HL-60 (cell line): ENCODE measurements around the gene SIMC1.

Experiments used
- POLR2AphosphoS5 ChIP-seq: IDR thresholded peaks from 2 replicates; pipeline ENCODE4 v1.6.1; 2012; ENCODE audit warnings: low read depth
- TF ChIP-seq, protein P1 (sequence below): IDR thresholded peaks from one replicate; pipeline ENCODE4 v1.5.1; 2011; ENCODE audit warnings: low read length, control low read depth, inconsistent platforms; ENCODE audit not compliant: insufficient read depth
- TF ChIP-seq, protein P2 (sequence below): IDR thresholded peaks from 2 replicates; pipeline ENCODE4 v1.6.1; 2012; ENCODE audit warnings: low read depth; ENCODE audit not compliant: insufficient replicate concordance

DNA sequence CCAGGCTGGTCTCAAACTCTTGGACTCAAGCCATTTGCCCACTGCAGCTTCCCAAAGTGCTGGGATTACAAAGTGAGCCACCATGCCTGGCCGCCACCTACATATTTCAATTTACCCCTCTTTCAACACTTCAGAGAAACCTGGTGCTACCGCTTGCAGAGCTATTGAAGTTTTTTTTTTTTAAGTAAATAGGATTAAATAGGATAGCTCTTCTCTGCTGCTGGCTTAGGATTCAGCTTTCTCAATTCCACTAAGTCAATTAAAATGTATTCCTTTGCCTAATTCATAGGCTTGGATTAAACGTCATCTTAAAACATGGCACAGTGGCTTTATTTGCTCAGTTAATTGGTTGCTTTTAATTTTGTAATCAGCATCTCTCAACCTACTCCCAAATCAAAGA is 82.4 kb downstream of the SIMC1 start:
- TF ChIP-seq, protein P1, sequence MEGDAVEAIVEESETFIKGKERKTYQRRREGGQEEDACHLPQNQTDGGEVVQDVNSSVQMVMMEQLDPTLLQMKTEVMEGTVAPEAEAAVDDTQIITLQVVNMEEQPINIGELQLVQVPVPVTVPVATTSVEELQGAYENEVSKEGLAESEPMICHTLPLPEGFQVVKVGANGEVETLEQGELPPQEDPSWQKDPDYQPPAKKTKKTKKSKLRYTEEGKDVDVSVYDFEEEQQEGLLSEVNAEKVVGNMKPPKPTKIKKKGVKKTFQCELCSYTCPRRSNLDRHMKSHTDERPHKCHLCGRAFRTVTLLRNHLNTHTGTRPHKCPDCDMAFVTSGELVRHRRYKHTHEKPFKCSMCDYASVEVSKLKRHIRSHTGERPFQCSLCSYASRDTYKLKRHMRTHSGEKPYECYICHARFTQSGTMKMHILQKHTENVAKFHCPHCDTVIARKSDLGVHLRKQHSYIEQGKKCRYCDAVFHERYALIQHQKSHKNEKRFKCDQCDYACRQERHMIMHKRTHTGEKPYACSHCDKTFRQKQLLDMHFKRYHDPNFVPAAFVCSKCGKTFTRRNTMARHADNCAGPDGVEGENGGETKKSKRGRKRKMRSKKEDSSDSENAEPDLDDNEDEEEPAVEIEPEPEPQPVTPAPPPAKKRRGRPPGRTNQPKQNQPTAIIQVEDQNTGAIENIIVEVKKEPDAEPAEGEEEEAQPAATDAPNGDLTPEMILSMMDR: no peak
- TF ChIP-seq POLR2AphosphoS5: no peak
- TF ChIP-seq, protein P2, sequence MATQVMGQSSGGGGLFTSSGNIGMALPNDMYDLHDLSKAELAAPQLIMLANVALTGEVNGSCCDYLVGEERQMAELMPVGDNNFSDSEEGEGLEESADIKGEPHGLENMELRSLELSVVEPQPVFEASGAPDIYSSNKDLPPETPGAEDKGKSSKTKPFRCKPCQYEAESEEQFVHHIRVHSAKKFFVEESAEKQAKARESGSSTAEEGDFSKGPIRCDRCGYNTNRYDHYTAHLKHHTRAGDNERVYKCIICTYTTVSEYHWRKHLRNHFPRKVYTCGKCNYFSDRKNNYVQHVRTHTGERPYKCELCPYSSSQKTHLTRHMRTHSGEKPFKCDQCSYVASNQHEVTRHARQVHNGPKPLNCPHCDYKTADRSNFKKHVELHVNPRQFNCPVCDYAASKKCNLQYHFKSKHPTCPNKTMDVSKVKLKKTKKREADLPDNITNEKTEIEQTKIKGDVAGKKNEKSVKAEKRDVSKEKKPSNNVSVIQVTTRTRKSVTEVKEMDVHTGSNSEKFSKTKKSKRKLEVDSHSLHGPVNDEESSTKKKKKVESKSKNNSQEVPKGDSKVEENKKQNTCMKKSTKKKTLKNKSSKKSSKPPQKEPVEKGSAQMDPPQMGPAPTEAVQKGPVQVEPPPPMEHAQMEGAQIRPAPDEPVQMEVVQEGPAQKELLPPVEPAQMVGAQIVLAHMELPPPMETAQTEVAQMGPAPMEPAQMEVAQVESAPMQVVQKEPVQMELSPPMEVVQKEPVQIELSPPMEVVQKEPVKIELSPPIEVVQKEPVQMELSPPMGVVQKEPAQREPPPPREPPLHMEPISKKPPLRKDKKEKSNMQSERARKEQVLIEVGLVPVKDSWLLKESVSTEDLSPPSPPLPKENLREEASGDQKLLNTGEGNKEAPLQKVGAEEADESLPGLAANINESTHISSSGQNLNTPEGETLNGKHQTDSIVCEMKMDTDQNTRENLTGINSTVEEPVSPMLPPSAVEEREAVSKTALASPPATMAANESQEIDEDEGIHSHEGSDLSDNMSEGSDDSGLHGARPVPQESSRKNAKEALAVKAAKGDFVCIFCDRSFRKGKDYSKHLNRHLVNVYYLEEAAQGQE: no peak
